Measurements from ENCODE around the gene IL17RB.

DNA sequence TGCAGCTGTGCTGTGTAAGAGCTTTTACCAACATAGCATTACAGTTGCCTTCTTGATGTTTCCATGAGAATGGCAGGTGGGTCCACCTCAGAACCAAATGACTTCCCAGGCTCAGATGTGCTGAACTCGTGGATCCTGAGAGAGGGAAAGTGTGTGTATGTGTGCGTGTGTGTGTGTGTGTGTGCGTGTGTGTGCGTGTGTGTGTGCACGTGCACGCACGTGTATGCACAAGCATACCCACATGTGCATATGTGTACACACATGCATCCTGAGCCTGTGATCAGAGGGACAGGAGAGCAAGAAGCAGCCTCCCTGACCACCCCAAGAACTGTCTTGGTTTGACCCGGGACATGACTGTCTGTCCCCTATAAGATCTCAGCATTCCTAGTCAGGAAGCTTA is 48.2 kb upstream of the IL17RB start:
- TF ChIP-seq POLR2A (IDR thresholded peaks at IDR 0.05; ENCODE audit: low read depth, low read length) (no peak), USF2 (IDR thresholded peaks at IDR 0.05; ENCODE audit: low read depth, low read length) (no peak), RAD21 (IDR thresholded peaks at IDR 0.05; ENCODE audit: low read length) (no peak), SMC3 (IDR thresholded peaks at IDR 0.05; ENCODE audit: low read depth, low read length) (no peak), ELK1 (IDR thresholded peaks at IDR 0.05; ENCODE audit: borderline replicate concordance, low read depth, low read length) (no peak), NFE2L2 (IDR thresholded peaks at IDR 0.05; ENCODE audit: low read depth, low read length) (no peak), CEBPB (IDR thresholded peaks at IDR 0.05; ENCODE audit: low read depth, low read length) (no peak), BHLHE40 (IDR thresholded peaks at IDR 0.05; ENCODE audit: low read depth, low read length) (no peak), MXI1 (IDR thresholded peaks at IDR 0.05; ENCODE audit: borderline replicate concordance, low read depth, low read length) (no peak)
- TF ChIP-seq, protein P1, sequence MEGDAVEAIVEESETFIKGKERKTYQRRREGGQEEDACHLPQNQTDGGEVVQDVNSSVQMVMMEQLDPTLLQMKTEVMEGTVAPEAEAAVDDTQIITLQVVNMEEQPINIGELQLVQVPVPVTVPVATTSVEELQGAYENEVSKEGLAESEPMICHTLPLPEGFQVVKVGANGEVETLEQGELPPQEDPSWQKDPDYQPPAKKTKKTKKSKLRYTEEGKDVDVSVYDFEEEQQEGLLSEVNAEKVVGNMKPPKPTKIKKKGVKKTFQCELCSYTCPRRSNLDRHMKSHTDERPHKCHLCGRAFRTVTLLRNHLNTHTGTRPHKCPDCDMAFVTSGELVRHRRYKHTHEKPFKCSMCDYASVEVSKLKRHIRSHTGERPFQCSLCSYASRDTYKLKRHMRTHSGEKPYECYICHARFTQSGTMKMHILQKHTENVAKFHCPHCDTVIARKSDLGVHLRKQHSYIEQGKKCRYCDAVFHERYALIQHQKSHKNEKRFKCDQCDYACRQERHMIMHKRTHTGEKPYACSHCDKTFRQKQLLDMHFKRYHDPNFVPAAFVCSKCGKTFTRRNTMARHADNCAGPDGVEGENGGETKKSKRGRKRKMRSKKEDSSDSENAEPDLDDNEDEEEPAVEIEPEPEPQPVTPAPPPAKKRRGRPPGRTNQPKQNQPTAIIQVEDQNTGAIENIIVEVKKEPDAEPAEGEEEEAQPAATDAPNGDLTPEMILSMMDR (conservative IDR thresholded peaks at IDR 0.05; ENCODE audit: low read depth, low read length), result no peak

Data from IMR-90 (cell line).